Prostate gland (tissue), 2 donors: ENCODE data around the gene JAKMIP1.

Experiments
- POLR2A ChIP-seq: fragments of 450-650 bp; IDR thresholded peaks from one replicate; pipeline ENCODE4 v1.6.1; 2016; ENCODE audit warnings: antibody characterized with exemption, mild to moderate bottlenecking
- POLR2AphosphoS5 ChIP-seq: sonication (generic); formaldehyde crosslinking; IDR thresholded peaks from one replicate; pipeline ENCODE4 v1.6.1; 2017; ENCODE audit warnings: antibody characterized with exemption
- TF ChIP-seq, protein P1 (sequence below), 4 experiments: fragments of 200-600 bp in 2 of 4; fragments of 450-650 bp in 2 of 4; sonication (generic) in 2 of 4; IDR thresholded peaks; 1 replicate in 3 of 4; 2 replicates in 1 of 4; pipeline ENCODE4 v1.5.1; 2016 to 2019; ENCODE audit warnings: antibody characterized with exemption in 4 of 4, mild to moderate bottlenecking in 2 of 4, moderate library complexity in 2 of 4

DNA sequence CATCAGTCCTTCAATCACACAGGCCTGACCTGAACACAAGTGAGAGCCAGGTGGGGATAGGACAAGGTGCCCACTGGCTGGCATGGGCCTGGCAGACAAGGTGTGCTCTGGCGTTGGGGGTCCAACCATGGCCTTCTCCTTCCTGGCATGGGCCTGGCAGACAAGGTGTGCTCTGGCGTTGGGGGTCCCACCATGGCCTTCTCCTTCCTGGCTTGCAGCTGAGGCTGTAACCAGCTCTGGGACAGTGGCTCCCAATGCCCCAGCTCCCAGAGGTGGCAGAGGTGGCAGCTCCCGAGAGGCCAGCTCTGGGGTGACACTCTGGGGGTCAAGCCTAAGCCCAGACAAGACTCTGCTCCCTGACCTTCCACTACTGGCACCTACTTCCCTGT is 62.6 kb downstream of the JAKMIP1 start:
- TF ChIP-seq, protein P1, sequence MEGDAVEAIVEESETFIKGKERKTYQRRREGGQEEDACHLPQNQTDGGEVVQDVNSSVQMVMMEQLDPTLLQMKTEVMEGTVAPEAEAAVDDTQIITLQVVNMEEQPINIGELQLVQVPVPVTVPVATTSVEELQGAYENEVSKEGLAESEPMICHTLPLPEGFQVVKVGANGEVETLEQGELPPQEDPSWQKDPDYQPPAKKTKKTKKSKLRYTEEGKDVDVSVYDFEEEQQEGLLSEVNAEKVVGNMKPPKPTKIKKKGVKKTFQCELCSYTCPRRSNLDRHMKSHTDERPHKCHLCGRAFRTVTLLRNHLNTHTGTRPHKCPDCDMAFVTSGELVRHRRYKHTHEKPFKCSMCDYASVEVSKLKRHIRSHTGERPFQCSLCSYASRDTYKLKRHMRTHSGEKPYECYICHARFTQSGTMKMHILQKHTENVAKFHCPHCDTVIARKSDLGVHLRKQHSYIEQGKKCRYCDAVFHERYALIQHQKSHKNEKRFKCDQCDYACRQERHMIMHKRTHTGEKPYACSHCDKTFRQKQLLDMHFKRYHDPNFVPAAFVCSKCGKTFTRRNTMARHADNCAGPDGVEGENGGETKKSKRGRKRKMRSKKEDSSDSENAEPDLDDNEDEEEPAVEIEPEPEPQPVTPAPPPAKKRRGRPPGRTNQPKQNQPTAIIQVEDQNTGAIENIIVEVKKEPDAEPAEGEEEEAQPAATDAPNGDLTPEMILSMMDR (IDR thresholded peaks at IDR 0.05), result no peak
- TF ChIP-seq POLR2AphosphoS5 (no peak), POLR2A (no peak)
